Measurements from ENCODE around the gene C2orf69.

Gene C2orf69, protein sequence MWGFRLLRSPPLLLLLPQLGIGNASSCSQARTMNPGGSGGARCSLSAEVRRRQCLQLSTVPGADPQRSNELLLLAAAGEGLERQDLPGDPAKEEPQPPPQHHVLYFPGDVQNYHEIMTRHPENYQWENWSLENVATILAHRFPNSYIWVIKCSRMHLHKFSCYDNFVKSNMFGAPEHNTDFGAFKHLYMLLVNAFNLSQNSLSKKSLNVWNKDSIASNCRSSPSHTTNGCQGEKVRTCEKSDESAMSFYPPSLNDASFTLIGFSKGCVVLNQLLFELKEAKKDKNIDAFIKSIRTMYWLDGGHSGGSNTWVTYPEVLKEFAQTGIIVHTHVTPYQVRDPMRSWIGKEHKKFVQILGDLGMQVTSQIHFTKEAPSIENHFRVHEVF

DNA sequence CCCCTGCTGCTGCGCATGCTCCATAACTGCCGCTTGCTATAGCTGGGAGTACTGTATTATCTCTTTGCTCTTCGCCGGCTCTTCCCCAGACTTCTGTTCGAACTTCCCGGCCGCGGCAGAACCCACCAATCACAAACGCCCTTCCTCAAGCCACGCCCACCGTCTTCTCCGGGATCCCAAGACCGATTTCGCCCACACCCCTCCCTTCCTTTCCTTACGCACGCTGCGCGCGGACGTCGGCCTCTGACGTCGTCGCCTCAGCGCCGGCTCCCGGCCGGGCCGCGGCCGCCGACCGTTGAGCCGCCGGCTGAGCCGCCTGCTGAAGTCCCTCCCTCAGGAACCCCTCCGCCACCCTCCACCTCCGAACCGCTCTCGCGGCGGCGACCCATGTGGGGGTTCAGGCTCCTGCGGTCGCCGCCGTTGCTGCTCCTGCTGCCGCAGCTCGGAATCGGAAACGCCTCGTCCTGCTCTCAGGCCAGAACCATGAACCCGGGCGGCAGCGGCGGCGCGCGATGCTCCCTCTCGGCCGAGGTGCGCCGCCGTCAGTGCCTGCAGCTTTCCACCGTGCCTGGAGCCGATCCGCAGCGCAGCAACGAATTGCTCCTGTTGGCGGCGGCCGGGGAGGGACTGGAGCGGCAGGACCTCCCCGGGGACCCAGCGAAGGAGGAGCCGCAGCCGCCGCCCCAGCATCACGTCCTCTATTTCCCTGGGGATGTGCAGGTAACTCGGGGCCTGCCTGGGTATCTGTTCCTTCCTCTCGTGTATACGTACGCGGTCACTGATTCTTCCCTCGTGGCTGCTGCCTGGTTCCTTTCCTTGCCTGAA is at the start of gene C2orf69:
C2orf69 (plus strand) TSS at position 242 of the 825 bp plus-strand sequence; CDS start at position 388, 146 bp downstream.
- H3K4me2 ChIP-seq (ENCODE audit: low read length): peak within 1 kb of the TSS; percentile 80
- no peaks in the 10 kb centered on the region for H3K9me2 ChIP-seq (ENCODE audit: low read depth, low read length)
- H3K9me3 ChIP-seq (ENCODE audit: low read length): no peaks in the 10 kb centered on the region
- peak within 1 kb of the TSS; percentile 87 for H3K9ac ChIP-seq (ENCODE audit: low read length)
- peaks cover 38% of the 10 kb centered on the region for H3K79me2 ChIP-seq (ENCODE audit: insufficient read depth, low read length)
- TF ChIP-seq EZH2 (IDR thresholded peaks at IDR 0.05; ENCODE audit: borderline replicate concordance, low read length): no peak
- TF ChIP-seq, protein P1, sequence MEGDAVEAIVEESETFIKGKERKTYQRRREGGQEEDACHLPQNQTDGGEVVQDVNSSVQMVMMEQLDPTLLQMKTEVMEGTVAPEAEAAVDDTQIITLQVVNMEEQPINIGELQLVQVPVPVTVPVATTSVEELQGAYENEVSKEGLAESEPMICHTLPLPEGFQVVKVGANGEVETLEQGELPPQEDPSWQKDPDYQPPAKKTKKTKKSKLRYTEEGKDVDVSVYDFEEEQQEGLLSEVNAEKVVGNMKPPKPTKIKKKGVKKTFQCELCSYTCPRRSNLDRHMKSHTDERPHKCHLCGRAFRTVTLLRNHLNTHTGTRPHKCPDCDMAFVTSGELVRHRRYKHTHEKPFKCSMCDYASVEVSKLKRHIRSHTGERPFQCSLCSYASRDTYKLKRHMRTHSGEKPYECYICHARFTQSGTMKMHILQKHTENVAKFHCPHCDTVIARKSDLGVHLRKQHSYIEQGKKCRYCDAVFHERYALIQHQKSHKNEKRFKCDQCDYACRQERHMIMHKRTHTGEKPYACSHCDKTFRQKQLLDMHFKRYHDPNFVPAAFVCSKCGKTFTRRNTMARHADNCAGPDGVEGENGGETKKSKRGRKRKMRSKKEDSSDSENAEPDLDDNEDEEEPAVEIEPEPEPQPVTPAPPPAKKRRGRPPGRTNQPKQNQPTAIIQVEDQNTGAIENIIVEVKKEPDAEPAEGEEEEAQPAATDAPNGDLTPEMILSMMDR (IDR thresholded peaks at IDR 0.05; ENCODE audit: low read length): no peak
- peaks cover 26% of the 10 kb centered on the region for H3K4me1 ChIP-seq (ENCODE audit: insufficient read depth, low read length, severe bottlenecking)
- peaks cover 27% of the 10 kb centered on the region for H3K36me3 ChIP-seq (ENCODE audit: insufficient read depth, low read length)
- H3K27ac ChIP-seq (ENCODE audit: low read depth, low read length, poor library complexity, severe bottlenecking): peak within 1 kb of the TSS; percentile 48
- no peaks in the 10 kb centered on the region for H3K27me3 ChIP-seq (ENCODE audit: insufficient read depth, low read length)
- no peaks in the 10 kb centered on the region for H4K20me1 ChIP-seq (ENCODE audit: insufficient read depth, low read length)
- peak within 1 kb of the TSS; percentile 83 for H3K4me3 ChIP-seq (ENCODE audit: low read depth, low read length, poor library complexity, severe bottlenecking)
- H3F3A ChIP-seq (ENCODE audit: insufficient read depth, low read length): no peaks in the 10 kb centered on the region
- H2AFZ ChIP-seq (ENCODE audit: low read length): peak within 1 kb of the TSS; percentile 93

DNA sequence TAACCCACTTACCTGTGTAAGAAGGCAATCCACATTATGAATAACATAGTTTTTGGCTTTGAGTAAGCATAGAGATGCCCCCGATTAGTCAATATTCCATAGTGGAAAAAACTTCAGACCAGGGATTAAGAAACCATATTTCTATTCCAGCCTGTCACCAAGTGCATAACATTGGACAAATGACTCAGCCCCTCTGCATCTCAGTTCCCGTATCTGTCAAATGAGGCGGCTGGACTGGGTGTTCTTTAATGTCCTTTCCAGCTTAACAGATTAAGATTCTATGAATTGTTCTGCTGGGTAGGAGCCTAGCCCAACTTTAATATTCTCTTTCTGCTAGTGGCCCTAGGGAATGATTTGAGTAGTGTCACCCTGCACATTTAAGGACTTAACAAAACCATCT is 48.3 kb upstream of the C2orf69 start:
- H3K27me3 ChIP-seq (ENCODE audit: insufficient read depth, low read length): no peaks in the 10 kb centered on the region
- H3K36me3 ChIP-seq (ENCODE audit: insufficient read depth, low read length): no peaks in the 10 kb centered on the region
- H3K79me2 ChIP-seq (ENCODE audit: insufficient read depth, low read length): no peaks in the 10 kb centered on the region
- H3K27ac ChIP-seq (ENCODE audit: low read depth, low read length, poor library complexity, severe bottlenecking): no peak overlapping the region
- no peak overlapping the region for H3K9ac ChIP-seq (ENCODE audit: low read length)
- H3K4me2 ChIP-seq (ENCODE audit: low read length): no peak overlapping the region
- H3K4me3 ChIP-seq (ENCODE audit: low read depth, low read length, poor library complexity, severe bottlenecking): no peak overlapping the region
- no peaks in the 10 kb centered on the region for H3F3A ChIP-seq (ENCODE audit: insufficient read depth, low read length)
- no peaks in the 10 kb centered on the region for H4K20me1 ChIP-seq (ENCODE audit: insufficient read depth, low read length)
- no peaks in the 10 kb centered on the region for H3K4me1 ChIP-seq (ENCODE audit: insufficient read depth, low read length, severe bottlenecking)
- TF ChIP-seq, protein P1 (IDR thresholded peaks at IDR 0.05; ENCODE audit: low read length): no peak
- no peak for TF ChIP-seq EZH2 (IDR thresholded peaks at IDR 0.05; ENCODE audit: borderline replicate concordance, low read length)
- no peak overlapping the region for H2AFZ ChIP-seq (ENCODE audit: low read length)
- H3K9me2 ChIP-seq (ENCODE audit: low read depth, low read length): no peaks in the 10 kb centered on the region
- H3K9me3 ChIP-seq (ENCODE audit: low read length): no peaks in the 10 kb centered on the region

DNA sequence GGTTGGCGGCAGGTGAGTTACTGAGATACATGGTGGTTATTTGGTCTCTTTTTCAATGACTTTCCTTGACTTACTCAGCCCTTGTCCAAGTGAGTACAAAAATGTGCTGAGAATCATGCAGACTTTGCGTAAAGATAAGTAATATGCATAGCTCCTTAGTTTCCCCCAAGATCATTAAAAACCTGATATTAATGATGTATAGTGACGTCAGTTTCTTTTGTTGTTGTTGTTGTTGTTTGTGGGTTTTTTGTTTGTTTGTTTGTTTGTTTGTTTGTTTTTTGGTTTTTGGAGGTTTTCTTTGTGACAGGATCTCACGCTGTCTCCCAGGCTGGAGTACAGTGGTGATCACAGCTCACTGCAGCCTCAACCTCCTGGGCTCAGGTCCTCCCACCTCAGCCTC is 45.2 kb upstream of the C2orf69 start:
- no peaks in the 10 kb centered on the region for H3K27me3 ChIP-seq (ENCODE audit: insufficient read depth, low read length)
- no peak overlapping the region for H3K27ac ChIP-seq (ENCODE audit: low read depth, low read length, poor library complexity, severe bottlenecking)
- H3K9ac ChIP-seq (ENCODE audit: low read length): no peak overlapping the region
- no peak overlapping the region for H2AFZ ChIP-seq (ENCODE audit: low read length)
- H3K4me1 ChIP-seq (ENCODE audit: insufficient read depth, low read length, severe bottlenecking): no peaks in the 10 kb centered on the region
- no peaks in the 10 kb centered on the region for H3K79me2 ChIP-seq (ENCODE audit: insufficient read depth, low read length)
- no peaks in the 10 kb centered on the region for H3F3A ChIP-seq (ENCODE audit: insufficient read depth, low read length)
- no peak overlapping the region for H3K4me3 ChIP-seq (ENCODE audit: low read depth, low read length, poor library complexity, severe bottlenecking)
- H4K20me1 ChIP-seq (ENCODE audit: insufficient read depth, low read length): no peaks in the 10 kb centered on the region
- no peak overlapping the region for H3K4me2 ChIP-seq (ENCODE audit: low read length)
- H3K9me2 ChIP-seq (ENCODE audit: low read depth, low read length): no peaks in the 10 kb centered on the region
- TF ChIP-seq, protein P1 (IDR thresholded peaks at IDR 0.05; ENCODE audit: low read length): no peak
- no peak for TF ChIP-seq EZH2 (IDR thresholded peaks at IDR 0.05; ENCODE audit: borderline replicate concordance, low read length)
- no peaks in the 10 kb centered on the region for H3K9me3 ChIP-seq (ENCODE audit: low read length)
- H3K36me3 ChIP-seq (ENCODE audit: insufficient read depth, low read length): no peaks in the 10 kb centered on the region

Measured in OCI-LY1 (cell line).